ENCODE measurements around the gene IFNLR1.

DNA sequence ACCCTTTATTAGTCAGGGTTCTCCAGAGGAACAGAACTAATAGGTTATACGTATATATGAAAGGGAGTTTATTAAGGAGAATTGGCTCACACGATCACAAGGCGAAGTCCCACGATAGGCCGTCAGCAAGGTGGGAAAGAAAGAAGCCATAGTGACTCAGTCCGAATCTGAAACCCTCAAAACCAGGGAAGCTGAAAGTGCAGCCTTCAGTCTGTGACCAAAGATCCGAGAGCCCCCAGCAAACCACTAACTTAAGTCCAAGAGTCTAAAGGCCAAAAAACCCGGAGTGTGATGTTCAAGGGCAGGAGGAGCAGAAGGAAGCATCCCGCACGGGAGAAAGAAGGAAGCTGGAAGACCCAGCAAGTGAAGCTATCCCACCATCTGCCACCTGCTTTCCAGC is 9.9 kb downstream of the IFNLR1 start:
- TF ChIP-seq, protein P1, sequence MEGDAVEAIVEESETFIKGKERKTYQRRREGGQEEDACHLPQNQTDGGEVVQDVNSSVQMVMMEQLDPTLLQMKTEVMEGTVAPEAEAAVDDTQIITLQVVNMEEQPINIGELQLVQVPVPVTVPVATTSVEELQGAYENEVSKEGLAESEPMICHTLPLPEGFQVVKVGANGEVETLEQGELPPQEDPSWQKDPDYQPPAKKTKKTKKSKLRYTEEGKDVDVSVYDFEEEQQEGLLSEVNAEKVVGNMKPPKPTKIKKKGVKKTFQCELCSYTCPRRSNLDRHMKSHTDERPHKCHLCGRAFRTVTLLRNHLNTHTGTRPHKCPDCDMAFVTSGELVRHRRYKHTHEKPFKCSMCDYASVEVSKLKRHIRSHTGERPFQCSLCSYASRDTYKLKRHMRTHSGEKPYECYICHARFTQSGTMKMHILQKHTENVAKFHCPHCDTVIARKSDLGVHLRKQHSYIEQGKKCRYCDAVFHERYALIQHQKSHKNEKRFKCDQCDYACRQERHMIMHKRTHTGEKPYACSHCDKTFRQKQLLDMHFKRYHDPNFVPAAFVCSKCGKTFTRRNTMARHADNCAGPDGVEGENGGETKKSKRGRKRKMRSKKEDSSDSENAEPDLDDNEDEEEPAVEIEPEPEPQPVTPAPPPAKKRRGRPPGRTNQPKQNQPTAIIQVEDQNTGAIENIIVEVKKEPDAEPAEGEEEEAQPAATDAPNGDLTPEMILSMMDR (IDR thresholded peaks at IDR 0.05) = no peak
- TF ChIP-seq POLR2A (IDR thresholded peaks at IDR 0.05) (no peak), POLR2AphosphoS5 (IDR thresholded peaks at IDR 0.05) (no peak), EP300 (IDR thresholded peaks at IDR 0.05; ENCODE audit: low read depth) (no peak)

Data from transverse colon (tissue), 4 donors.